Fibroblast of pulmonary artery (primary cell): ENCODE data around the gene ZNF660.
"Not testable (repeated sequence)": the region's sequence is repeated elsewhere in the genome, so short reads cannot be mapped to it uniquely, and the experiment has no call there.

Experiments used
- DNase-seq: peaks from one replicate; pipeline ENCODE4 v3.0.0-alpha.2; 2010; ENCODE audit warnings: low read depth
- H3K4me3 ChIP-seq: replicated peaks from 2 replicates; pipeline ENCODE4 v1.5.1; 2011; ENCODE audit warnings: low read depth, mild to moderate bottlenecking, control low read depth, low read length, moderate library complexity
- TF ChIP-seq, protein P1 (sequence below): IDR thresholded peaks from 2 replicates; pipeline ENCODE4 v1.5.1; 2011; ENCODE audit warnings: mild to moderate bottlenecking, control low read depth, low read length, inconsistent platforms; ENCODE audit errors: missing control alignments

The ZNF660 gene

GRCh38 chr3:44584646-44585501 lies at the start of gene ZNF660:
Gene ZNF660, plus strand, starts transcription at chr3:44584964. Its CDS starts 9,230 bp downstream, at chr3:44594194.
- TF ChIP-seq, protein P1, sequence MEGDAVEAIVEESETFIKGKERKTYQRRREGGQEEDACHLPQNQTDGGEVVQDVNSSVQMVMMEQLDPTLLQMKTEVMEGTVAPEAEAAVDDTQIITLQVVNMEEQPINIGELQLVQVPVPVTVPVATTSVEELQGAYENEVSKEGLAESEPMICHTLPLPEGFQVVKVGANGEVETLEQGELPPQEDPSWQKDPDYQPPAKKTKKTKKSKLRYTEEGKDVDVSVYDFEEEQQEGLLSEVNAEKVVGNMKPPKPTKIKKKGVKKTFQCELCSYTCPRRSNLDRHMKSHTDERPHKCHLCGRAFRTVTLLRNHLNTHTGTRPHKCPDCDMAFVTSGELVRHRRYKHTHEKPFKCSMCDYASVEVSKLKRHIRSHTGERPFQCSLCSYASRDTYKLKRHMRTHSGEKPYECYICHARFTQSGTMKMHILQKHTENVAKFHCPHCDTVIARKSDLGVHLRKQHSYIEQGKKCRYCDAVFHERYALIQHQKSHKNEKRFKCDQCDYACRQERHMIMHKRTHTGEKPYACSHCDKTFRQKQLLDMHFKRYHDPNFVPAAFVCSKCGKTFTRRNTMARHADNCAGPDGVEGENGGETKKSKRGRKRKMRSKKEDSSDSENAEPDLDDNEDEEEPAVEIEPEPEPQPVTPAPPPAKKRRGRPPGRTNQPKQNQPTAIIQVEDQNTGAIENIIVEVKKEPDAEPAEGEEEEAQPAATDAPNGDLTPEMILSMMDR, result no peak
- DNase-seq, result peak; percentile 75
- H3K4me3 ChIP-seq, result peak within 1 kb of the TSS; percentile 65

DNA sequence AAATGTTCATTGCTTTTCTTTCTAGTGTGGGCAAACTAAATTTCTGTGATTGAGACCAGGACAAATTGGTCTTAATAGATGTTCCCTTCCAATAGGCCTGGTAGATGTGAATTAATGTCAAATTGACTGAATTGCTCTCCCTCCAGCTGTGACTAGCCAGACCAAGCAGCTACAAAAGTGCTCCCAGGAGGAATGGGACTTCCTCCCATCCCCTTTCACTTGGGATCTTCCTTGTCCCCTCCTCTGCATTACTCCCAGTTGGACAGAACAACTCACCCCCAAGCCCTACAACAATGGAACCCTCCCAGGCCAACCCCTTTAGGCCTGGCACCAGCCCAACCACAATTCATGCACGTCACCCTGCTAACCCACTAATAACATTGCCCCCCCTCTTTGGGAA lies 49.4 kb upstream of the ZNF660 start:
- DNase-seq, result no peak
- no peak overlapping the region for H3K4me3 ChIP-seq
- TF ChIP-seq, protein P1, result no peak

DNA sequence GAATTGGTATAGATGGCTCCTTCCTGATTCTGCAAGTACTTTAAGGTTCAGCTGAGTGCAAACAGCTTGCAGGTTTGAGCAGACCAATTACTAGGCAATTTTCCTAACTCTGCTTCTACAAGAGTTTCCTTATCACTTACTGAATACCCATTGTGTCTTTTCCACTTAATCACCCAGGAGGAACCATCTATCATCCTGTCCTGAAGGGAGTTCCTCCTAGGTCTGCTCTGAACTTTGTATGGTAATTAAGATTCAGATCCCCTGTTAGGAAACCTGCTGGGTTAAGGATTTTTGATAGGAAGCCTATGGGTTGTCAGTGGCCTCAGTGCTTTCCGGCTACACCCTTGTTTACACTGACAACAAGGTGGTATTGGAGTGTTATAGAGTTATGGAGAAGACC lies 40.0 kb upstream of the ZNF660 start:
- DNase-seq, H3K4me3 ChIP-seq: not testable (repeated sequence)

- TF ChIP-seq, protein P1, result no peak
- peak; percentile 50 for DNase-seq
- H3K4me3 ChIP-seq, result peak within 1 kb of the TSS; percentile 82
Measured at GRCh38 chr3:44554626-44555592, 29.9 kb upstream of the ZNF660 start, which contains the start of gene ZKSCAN7. Gene ZKSCAN7, plus strand, starts transcription at chr3:44555193. Its CDS starts 1,855 bp downstream, at chr3:44557048.

- no peak for DNase-seq
- TF ChIP-seq, protein P1, result no peak
- peak overlapping the region; percentile 82 for H3K4me3 ChIP-seq
Measured at GRCh38 chr3:44555723-44556122, 29.0 kb upstream of the ZNF660 start.

GRCh38 chr3:44557074-44557473 lies 27.7 kb upstream of the ZNF660 start:
- TF ChIP-seq, protein P1, result no peak
- H3K4me3 ChIP-seq, result no peak overlapping the region
- DNase-seq, result no peak

GRCh38 chr3:44561076-44561475 lies 23.7 kb upstream of the ZNF660 start:
- DNase-seq, result no peak
- TF ChIP-seq, protein P1, result no peak
- no peak overlapping the region for H3K4me3 ChIP-seq
